ENCODE measurements around the gene MICALL2.
A peak's percentile ranks its signal among the peaks of the same experiment; 100 is the strongest.

Gene MICALL2

GRCh38 chr7:1455241-1455939, 3.9 kb downstream of the MICALL2 start:
- Histone ChIP-seq H3K36me3 (ENCODE audit: control insufficient read depth in 1 of 2, insufficient read depth in 2 of 2, low read depth in 1 of 2, low read length in 2 of 2) (peaks cover 0 to 31% of the 10 kb centered on the region in 2 experiments), H2BK15ac (ENCODE audit: low read depth, poor library complexity, severe bottlenecking) (peak overlapping the region; percentile 92), H3K4me3 (ENCODE audit: insufficient read depth in 1 of 2, low read depth in 1 of 2, low read length in 2 of 2) (no peak overlapping the region), H3K18ac (ENCODE audit: low read depth in 1 of 2, low read length in 2 of 2) (peak overlapping the region; percentile 80 to 92), H2AFZ (ENCODE audit: low read depth, low read length) (no peak overlapping the region), H3K4me2 (ENCODE audit: low read length, poor library complexity, severe bottlenecking) (no peak overlapping the region), H3K79me1 (replicated peaks; ENCODE audit: low read length, poor library complexity, severe bottlenecking) (peaks cover 27% of the 10 kb centered on the region), H4K8ac (ENCODE audit: low read length) (peak overlapping the region; percentile 57), H3K27ac (ENCODE audit: low read length, poor library complexity, severe bottlenecking) (peak overlapping the region; percentile 20), H3K23ac (ENCODE audit: low read length in 2 of 2) (no peak overlapping the region), H2AK5ac (ENCODE audit: low read length, severe bottlenecking) (peak overlapping the region; percentile 62), H2BK12ac (ENCODE audit: low read length in 2 of 2) (peak overlapping the region; percentile 57 to 75), H2BK120ac (ENCODE audit: low read depth, low read length) (peak overlapping the region; percentile 75), H3K4ac (ENCODE audit: low read depth in 1 of 2, low read length in 2 of 2) (peak overlapping the region; percentile 45 to 84), H2BK5ac (ENCODE audit: low read depth, low read length, poor library complexity, severe bottlenecking) (no peak overlapping the region), H3K4me1 (ENCODE audit: control insufficient read depth, insufficient read depth, low read depth, low read length) (peaks cover 81% of the 10 kb centered on the region), H3K9me3 (ENCODE audit: control insufficient read depth, low read length) (no peaks in the 10 kb centered on the region), H3K14ac (ENCODE audit: low read length in 2 of 2) (peak overlapping the region in 1 of 2 experiments; percentile 89), H4K91ac (ENCODE audit: low read length) (peak overlapping the region; percentile 98), H3K27me3 (ENCODE audit: control insufficient read depth in 1 of 2, insufficient read depth in 1 of 2, low read length in 2 of 2) (no peaks in the 10 kb centered on the region), H3K9ac (ENCODE audit: low read length) (no peak overlapping the region)
- 86% methylated on average over 26 of the region's 26 CpGs for WGBS
- DNase-seq, result no peak

DNA sequence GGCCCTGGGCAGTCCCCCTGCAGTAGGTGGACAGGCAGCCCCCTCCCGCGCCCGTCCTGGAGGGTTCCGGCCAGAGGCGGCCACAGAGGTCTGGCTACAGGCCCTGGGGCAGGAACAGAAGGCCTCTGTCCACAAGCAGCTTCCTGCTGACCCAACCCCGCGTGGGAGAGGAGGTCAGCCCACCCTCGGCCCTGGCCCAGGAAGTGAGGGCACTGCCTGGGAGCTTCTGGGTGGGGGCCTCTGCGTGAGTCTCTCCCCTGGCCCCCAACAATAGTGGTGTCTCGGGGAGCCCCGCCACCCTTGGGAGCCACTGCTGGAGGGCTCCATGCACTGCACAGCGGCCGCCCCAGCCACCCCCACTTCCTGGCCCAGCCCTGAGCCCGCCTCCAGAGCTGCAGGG, 4.7 kb downstream of the MICALL2 start:
- peaks cover 0 to 38% of the 10 kb centered on the region in 2 experiments for H3K36me3 ChIP-seq (ENCODE audit: control insufficient read depth in 1 of 2, insufficient read depth in 2 of 2, low read depth in 1 of 2, low read length in 2 of 2)
- peak overlapping the region; percentile 85 for H4K91ac ChIP-seq (ENCODE audit: low read length)
- H3K4me1 ChIP-seq (ENCODE audit: control insufficient read depth, insufficient read depth, low read depth, low read length), result peaks cover 81% of the 10 kb centered on the region
- H3K23ac ChIP-seq (ENCODE audit: low read length in 2 of 2), result no peak overlapping the region
- H3K4me3 ChIP-seq (ENCODE audit: insufficient read depth in 1 of 2, low read depth in 1 of 2, low read length in 2 of 2), result peak overlapping the region in 1 of 2 experiments; percentile 16
- no peaks in the 10 kb centered on the region for H3K9me3 ChIP-seq (ENCODE audit: control insufficient read depth, low read length)
- peaks cover 31% of the 10 kb centered on the region for H3K79me1 ChIP-seq (replicated peaks; ENCODE audit: low read length, poor library complexity, severe bottlenecking)
- H3K18ac ChIP-seq (ENCODE audit: low read depth in 1 of 2, low read length in 2 of 2), result peak overlapping the region; percentile 80 to 92
- no peak overlapping the region for H2BK5ac ChIP-seq (ENCODE audit: low read depth, low read length, poor library complexity, severe bottlenecking)
- peak overlapping the region; percentile 45 to 84 for H3K4ac ChIP-seq (ENCODE audit: low read depth in 1 of 2, low read length in 2 of 2)
- H2AK5ac ChIP-seq (ENCODE audit: low read length, severe bottlenecking), result no peak overlapping the region
- H2AFZ ChIP-seq (ENCODE audit: low read depth, low read length), result no peak overlapping the region
- H3K14ac ChIP-seq (ENCODE audit: low read length in 2 of 2), result no peak overlapping the region
- H3K9ac ChIP-seq (ENCODE audit: low read length), result no peak overlapping the region
- peak overlapping the region; percentile 92 for H2BK15ac ChIP-seq (ENCODE audit: low read depth, poor library complexity, severe bottlenecking)
- H2BK120ac ChIP-seq (ENCODE audit: low read depth, low read length), result peak overlapping the region; percentile 75
- peak overlapping the region; percentile 31 for H3K4me2 ChIP-seq (ENCODE audit: low read length, poor library complexity, severe bottlenecking)
- peak overlapping the region; percentile 57 for H4K8ac ChIP-seq (ENCODE audit: low read length)
- DNase-seq, result peak; percentile 43
- peak overlapping the region; percentile 57 to 75 for H2BK12ac ChIP-seq (ENCODE audit: low read length in 2 of 2)
- no peaks in the 10 kb centered on the region for H3K27me3 ChIP-seq (ENCODE audit: control insufficient read depth in 1 of 2, insufficient read depth in 1 of 2, low read length in 2 of 2)
- 48% methylated on average over 14 of the region's 14 CpGs for WGBS
- H3K27ac ChIP-seq (ENCODE audit: low read length, poor library complexity, severe bottlenecking), result peak overlapping the region; percentile 33

- peak overlapping the region; percentile 64 to 71 for H3K18ac ChIP-seq (ENCODE audit: low read depth in 1 of 2, low read length in 2 of 2)
- H2AK5ac ChIP-seq (ENCODE audit: low read length, severe bottlenecking), result no peak overlapping the region
- H3K23ac ChIP-seq (ENCODE audit: low read length in 2 of 2), result no peak overlapping the region
- H3K36me3 ChIP-seq (ENCODE audit: control insufficient read depth in 1 of 2, insufficient read depth in 2 of 2, low read depth in 1 of 2, low read length in 2 of 2), result peaks cover 0 to 57% of the 10 kb centered on the region in 2 experiments
- H3K4me3 ChIP-seq (ENCODE audit: insufficient read depth in 1 of 2, low read depth in 1 of 2, low read length in 2 of 2), result no peak overlapping the region
- H4K8ac ChIP-seq (ENCODE audit: low read length), result peak overlapping the region; percentile 84
- H2BK120ac ChIP-seq (ENCODE audit: low read depth, low read length), result peak overlapping the region; percentile 81
- H3K27ac ChIP-seq (ENCODE audit: low read length, poor library complexity, severe bottlenecking), result no peak overlapping the region
- DNase-seq, result peak; percentile 33
- WGBS, result 54% methylated on average over 18 of the region's 19 CpGs
- no peak overlapping the region for H3K14ac ChIP-seq (ENCODE audit: low read length in 2 of 2)
- H3K9me3 ChIP-seq (ENCODE audit: control insufficient read depth, low read length), result no peaks in the 10 kb centered on the region
- H3K4ac ChIP-seq (ENCODE audit: low read depth in 1 of 2, low read length in 2 of 2), result peak overlapping the region in 1 of 2 experiments; percentile 60
- H4K91ac ChIP-seq (ENCODE audit: low read length), result peak overlapping the region; percentile 71
- no peak overlapping the region for H2BK5ac ChIP-seq (ENCODE audit: low read depth, low read length, poor library complexity, severe bottlenecking)
- H3K9ac ChIP-seq (ENCODE audit: low read length), result no peak overlapping the region
- H3K27me3 ChIP-seq (ENCODE audit: control insufficient read depth in 1 of 2, insufficient read depth in 1 of 2, low read length in 2 of 2), result no peaks in the 10 kb centered on the region
- peaks cover 40% of the 10 kb centered on the region for H3K79me1 ChIP-seq (replicated peaks; ENCODE audit: low read length, poor library complexity, severe bottlenecking)
- no peak overlapping the region for H2BK12ac ChIP-seq (ENCODE audit: low read length in 2 of 2)
- H2BK15ac ChIP-seq (ENCODE audit: low read depth, poor library complexity, severe bottlenecking), result peak overlapping the region; percentile 68
- no peak overlapping the region for H3K4me2 ChIP-seq (ENCODE audit: low read length, poor library complexity, severe bottlenecking)
- no peak overlapping the region for H2AFZ ChIP-seq (ENCODE audit: low read depth, low read length)
- H3K4me1 ChIP-seq (ENCODE audit: control insufficient read depth, insufficient read depth, low read depth, low read length), result peaks cover 75% of the 10 kb centered on the region
Measured at GRCh38 chr7:1452205-1452604, 7.1 kb downstream of the MICALL2 start.

DNA sequence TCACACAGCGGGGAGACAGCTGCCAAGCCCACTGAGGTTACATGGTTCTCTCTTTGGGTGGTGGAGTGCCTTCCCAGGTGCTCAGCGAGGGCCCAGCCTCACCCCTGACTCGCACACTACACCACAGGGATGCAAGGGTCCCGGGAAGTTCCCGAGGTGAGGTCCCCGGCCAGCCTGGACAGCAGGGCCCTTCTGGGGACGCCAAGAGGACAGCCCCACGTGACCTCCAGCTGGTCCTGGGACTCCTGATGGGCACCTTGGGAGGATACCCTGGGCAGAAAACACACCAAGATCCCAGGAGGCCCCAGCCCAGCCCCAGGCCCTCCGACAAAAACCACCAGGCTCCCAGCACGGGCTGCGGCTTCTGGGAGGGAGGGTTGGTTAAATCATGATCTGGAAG, 8.3 kb downstream of the MICALL2 start:
- Histone ChIP-seq H3K18ac (ENCODE audit: low read depth in 1 of 2, low read length in 2 of 2) (no peak overlapping the region), H4K91ac (ENCODE audit: low read length) (no peak overlapping the region), H3K4me3 (ENCODE audit: insufficient read depth in 1 of 2, low read depth in 1 of 2, low read length in 2 of 2) (no peak overlapping the region), H3K4ac (ENCODE audit: low read depth in 1 of 2, low read length in 2 of 2) (no peak overlapping the region), H3K9me3 (ENCODE audit: control insufficient read depth, low read length) (no peaks in the 10 kb centered on the region), H3K4me2 (ENCODE audit: low read length, poor library complexity, severe bottlenecking) (no peak overlapping the region), H2AFZ (ENCODE audit: low read depth, low read length) (no peak overlapping the region), H3K23ac (ENCODE audit: low read length in 2 of 2) (peak overlapping the region in 1 of 2 experiments; percentile 34), H3K27me3 (ENCODE audit: control insufficient read depth in 1 of 2, insufficient read depth in 1 of 2, low read length in 2 of 2) (no peaks in the 10 kb centered on the region), H3K4me1 (ENCODE audit: control insufficient read depth, insufficient read depth, low read depth, low read length) (peaks cover 69% of the 10 kb centered on the region), H3K27ac (ENCODE audit: low read length, poor library complexity, severe bottlenecking) (no peak overlapping the region), H3K9ac (ENCODE audit: low read length) (no peak overlapping the region), H2BK15ac (ENCODE audit: low read depth, poor library complexity, severe bottlenecking) (no peak overlapping the region), H4K8ac (ENCODE audit: low read length) (no peak overlapping the region), H2BK12ac (ENCODE audit: low read length in 2 of 2) (peak overlapping the region in 1 of 2 experiments; percentile 52), H3K79me1 (replicated peaks; ENCODE audit: low read length, poor library complexity, severe bottlenecking) (peaks cover 40% of the 10 kb centered on the region), H3K14ac (ENCODE audit: low read length in 2 of 2) (peak overlapping the region in 1 of 2 experiments; percentile 46), H3K36me3 (ENCODE audit: control insufficient read depth in 1 of 2, insufficient read depth in 2 of 2, low read depth in 1 of 2, low read length in 2 of 2) (peaks cover 0 to 65% of the 10 kb centered on the region in 2 experiments), H2AK5ac (ENCODE audit: low read length, severe bottlenecking) (no peak overlapping the region), H2BK120ac (ENCODE audit: low read depth, low read length) (no peak overlapping the region), H2BK5ac (ENCODE audit: low read depth, low read length, poor library complexity, severe bottlenecking) (no peak overlapping the region)
- WGBS, result 95% methylated on average over 11 of the region's 11 CpGs
- DNase-seq, result no peak

Measured in mesenchymal stem cell (in vitro differentiated cells and primary cell).